ENCODE measurements around the gene PGK2.

DNA sequence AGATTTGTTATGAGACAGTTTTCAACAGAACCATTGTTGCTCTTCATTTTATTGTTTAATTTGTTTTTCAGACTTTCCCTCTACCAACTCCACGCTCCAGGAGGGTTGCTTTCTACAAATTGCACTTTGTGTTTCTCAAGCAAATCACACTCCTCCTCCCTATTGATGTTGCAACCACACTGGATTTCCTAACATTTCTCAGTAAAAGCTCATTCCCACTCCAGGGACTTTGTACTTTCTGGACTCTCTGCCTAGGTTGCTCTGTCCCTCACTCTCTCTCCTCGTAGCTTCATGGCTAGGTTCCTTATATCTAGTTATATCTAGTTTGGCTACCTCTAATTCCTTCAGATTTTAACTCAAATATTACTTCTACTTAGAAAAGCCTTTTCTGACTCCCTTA, 20.3 kb downstream of the PGK2 start:
- TF ChIP-seq ELF4 (IDR thresholded peaks at IDR 0.05): no peak
- no peak for TF ChIP-seq HDGF (IDR thresholded peaks at IDR 0.05; ENCODE audit: borderline replicate concordance)
- TF ChIP-seq, protein P1, sequence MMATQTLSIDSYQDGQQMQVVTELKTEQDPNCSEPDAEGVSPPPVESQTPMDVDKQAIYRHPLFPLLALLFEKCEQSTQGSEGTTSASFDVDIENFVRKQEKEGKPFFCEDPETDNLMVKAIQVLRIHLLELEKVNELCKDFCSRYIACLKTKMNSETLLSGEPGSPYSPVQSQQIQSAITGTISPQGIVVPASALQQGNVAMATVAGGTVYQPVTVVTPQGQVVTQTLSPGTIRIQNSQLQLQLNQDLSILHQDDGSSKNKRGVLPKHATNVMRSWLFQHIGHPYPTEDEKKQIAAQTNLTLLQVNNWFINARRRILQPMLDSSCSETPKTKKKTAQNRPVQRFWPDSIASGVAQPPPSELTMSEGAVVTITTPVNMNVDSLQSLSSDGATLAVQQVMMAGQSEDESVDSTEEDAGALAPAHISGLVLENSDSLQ (IDR thresholded peaks at IDR 0.05): no peak
- TF ChIP-seq ZNF384 (IDR thresholded peaks at IDR 0.05): no peak
- no peak for TF ChIP-seq CTBP1 (IDR thresholded peaks at IDR 0.05; ENCODE audit: borderline replicate concordance)
- no peak for TF ChIP-seq BHLHE40 (IDR thresholded peaks at IDR 0.05; ENCODE audit: borderline replicate concordance)
- no peak for TF ChIP-seq LEF1 (IDR thresholded peaks at IDR 0.05; ENCODE audit: borderline replicate concordance)
- TF ChIP-seq FOXM1 (IDR thresholded peaks at IDR 0.05; ENCODE audit: borderline replicate concordance): no peak
- no peak for TF ChIP-seq TARDBP (IDR thresholded peaks at IDR 0.05)
- TF ChIP-seq SP1 (IDR thresholded peaks at IDR 0.05): no peak
- TF ChIP-seq NFRKB (IDR thresholded peaks at IDR 0.05): no peak
- TF ChIP-seq FOXK2 (IDR thresholded peaks at IDR 0.05): no peak
- TF ChIP-seq ARNT (IDR thresholded peaks at IDR 0.05): no peak
- no peak for TF ChIP-seq SUZ12 (IDR thresholded peaks at IDR 0.05)

Measured in HEK293T (cell line).